Karpas-422 (cell line): ENCODE results near the gene PSG7. TPM values are rescaled to one million over a fixed set of nuclear protein-coding genes. Genes with fewer than 3 reads are reported as not detected.

Source experiments
- total RNA-seq: library from RNA; depleted of rRNA; stranded (reverse); fragments of >200 nt; shearing (Covaris generic); gene quantifications from 2 replicates; pipeline ENCODE4 v1.2.3, GENCODE V29; 2014; ENCODE audit warnings: low replicate concordance; rRNA removed

The PSG7 gene
- total RNA-seq, 1 experiment from 2014 or later, result not detected

Other genes with a start within 250 kb of the PSG7 start
- not detected in 2 replicates for gene PSG3, start 196.7 kb downstream of the PSG7 start, total RNA-seq
- not detected in 2 replicates for gene PSG8, start 171.5 kb downstream of the PSG7 start, total RNA-seq
- not detected in 2 replicates for gene PSG1, start 57.5 kb downstream of the PSG7 start, total RNA-seq
- gene PSG6, start 19.3 kb downstream of the PSG7 start, total RNA-seq, result not detected in 2 replicates
- not detected in 2 replicates for gene PSG11, start 89.3 kb upstream of the PSG7 start, total RNA-seq
- gene PSG2, start 145.5 kb upstream of the PSG7 start, total RNA-seq, result not detected in 2 replicates
- not detected in 2 replicates for gene PSG5, start 249.3 kb upstream of the PSG7 start, total RNA-seq